HepG2 (cell line): ENCODE results near the gene ZC3H14. TPM values are rescaled to one million over a fixed set of nuclear protein-coding genes. Genes with fewer than 3 reads are reported as not detected.
A peak's percentile ranks its signal among the peaks of the same experiment; 100 is the strongest.

Experiments used
- AHDC1 ChIP-seq: sonication (generic); formaldehyde crosslinking; IDR thresholded peaks from 2 replicates; pipeline ENCODE4 v1.5.1; 2020; ENCODE audit warnings: mild to moderate bottlenecking, missing genetic modification reagents, borderline replicate concordance
- CEBPZ ChIP-seq: IDR thresholded peaks from 2 replicates; pipeline ENCODE4 v1.6.1; 2012; ENCODE audit warnings: low read length, improper control_type of control experiment
- ERF ChIP-seq: IDR thresholded peaks from 2 replicates; pipeline ENCODE4 v1.6.1; 2018; ENCODE audit warnings: missing biosample characterization, missing genetic modification reagents
- ETS1 ChIP-seq: sonication (generic); formaldehyde crosslinking; IDR thresholded peaks from 2 replicates; pipeline ENCODE4 v1.4.0; 2020; ENCODE audit warnings: missing genetic modification reagents
- HMG20B ChIP-seq: conservative IDR thresholded peaks from 2 replicates; pipeline ENCODE4 v1.6.1; 2016; ENCODE audit warnings: missing genetic modification reagents, missing compliant biosample characterization
- IRX3 ChIP-seq: sonication (generic); formaldehyde crosslinking; IDR thresholded peaks from 2 replicates; pipeline ENCODE4 v1.8.1; 2023; ENCODE audit warnings: mild to moderate bottlenecking, low read depth, missing genetic modification reagents, borderline replicate concordance
- JUN ChIP-seq: sonication (generic); formaldehyde crosslinking; IDR thresholded peaks from 2 replicates; pipeline ENCODE4 v1.4.0; 2020; ENCODE audit warnings: mild to moderate bottlenecking, missing genetic modification reagents
- MED13 ChIP-seq: sonication (generic); formaldehyde crosslinking; IDR thresholded peaks from 2 replicates; pipeline ENCODE4 v1.5.0; 2020; ENCODE audit warnings: missing genetic modification reagents
- NFIB ChIP-seq: sonication (generic); formaldehyde crosslinking; IDR thresholded peaks from 2 replicates; pipeline ENCODE4 v1.9.0; 2021; ENCODE audit warnings: missing genetic modification reagents, mild to moderate bottlenecking, borderline replicate concordance
- NFIC ChIP-seq: IDR thresholded peaks from 2 replicates; pipeline ENCODE4 v1.6.1; 2012; ENCODE audit warnings: mild to moderate bottlenecking, low read length, inconsistent platforms
- SAFB2 ChIP-seq: sonication (generic); formaldehyde crosslinking; IDR thresholded peaks from 2 replicates; pipeline ENCODE4 v1.5.1; 2020; ENCODE audit warnings: missing genetic modification reagents, low read depth, mild to moderate bottlenecking, borderline replicate concordance
- SOX13 ChIP-seq, 3 experiments: fragments of 450-650 bp in 1 of 3; sonication (generic) in 1 of 3; formaldehyde crosslinking in 1 of 3; IDR thresholded peaks in 2 of 3; conservative IDR thresholded peaks in 1 of 3; 2 replicates each; pipeline versions ENCODE4 v1.5.0 to v1.6.1; 2016 to 2020; ENCODE audit warnings: antibody characterized with exemption in 1 of 3, mild to moderate bottlenecking in 1 of 3, missing compliant biosample characterization in 1 of 3, missing genetic modification reagents in 1 of 3, moderate library complexity in 1 of 3
- TCF12 ChIP-seq, 2 experiments: fragments of 450-650 bp in 1 of 2; sonication (generic) in 1 of 2; formaldehyde crosslinking in 1 of 2; IDR thresholded peaks; 2 replicates each; pipeline versions ENCODE4 v1.6.1 to v1.8.0; 2017 to 2022; ENCODE audit warnings: antibody characterized with exemption in 1 of 2, mild to moderate bottlenecking in 1 of 2, missing genetic modification reagents in 1 of 2, moderate library complexity in 1 of 2
- ZBTB3 ChIP-seq: sonication (generic); formaldehyde crosslinking; IDR thresholded peaks from 2 replicates; pipeline ENCODE4 v1.4.0; 2020; ENCODE audit warnings: low read depth, mild to moderate bottlenecking, moderate library complexity, missing genetic modification reagents, borderline replicate concordance
- ZFAT ChIP-seq: sonication (generic); formaldehyde crosslinking; conservative IDR thresholded peaks from 2 replicates; pipeline ENCODE4 v1.8.1; 2023; ENCODE audit warnings: missing genetic modification reagents, inconsistent platforms
- ZNF180 ChIP-seq: sonication (generic); formaldehyde crosslinking; IDR thresholded peaks from 2 replicates; pipeline ENCODE4 v1.4.0; 2020; ENCODE audit warnings: low read depth, missing genetic modification reagents, borderline replicate concordance
- ZNF207 ChIP-seq: fragments of 450-650 bp; IDR thresholded peaks from 2 replicates; pipeline ENCODE4 v1.6.1; 2016; ENCODE audit warnings: antibody characterized with exemption, borderline replicate concordance
- ZNF564 ChIP-seq: sonication (generic); formaldehyde crosslinking; IDR thresholded peaks from 2 replicates; pipeline ENCODE4 v1.8.1; 2023; ENCODE audit warnings: mild to moderate bottlenecking, missing genetic modification reagents
- polyA plus RNA-seq, 8 experiments: library from polyadenylated mRNA; depleted of rRNA in 3 of 8; stranded (reverse) in 7 of 8; unstranded in 1 of 8; fragments of >200 nt; fragmentation: Illumina TruSeq in 4 of 8; extraction: Trizol in 4 of 8; gene quantifications; 2 replicates each; pipeline versions ENCODE4 v1.2.1 to v1.2.3, GENCODE V29; 2011 to 2016; ENCODE audit warnings: low read depth in 4 of 8, missing spikeins in 1 of 8, mixed read lengths in 1 of 8; ENCODE audit not compliant: insufficient read depth in 1 of 8
- total RNA-seq, 5 experiments: library from RNA; depleted of rRNA; stranded (reverse); fragments of >200 nt; fragmentation: Illumina TruSeq; extraction: Trizol; gene quantifications; 2 replicates each; pipeline ENCODE4 v1.2.3, GENCODE V29; 2016; ENCODE audit warnings: low read depth in 1 of 5

ZC3H14 gene
- total and polyA plus RNA-seq, 2 of the 13 experiments (the other 11 are each of a cell fraction or from before 2014, with no cell fraction given), result 65.1 to 67.5 TPM

DNA sequence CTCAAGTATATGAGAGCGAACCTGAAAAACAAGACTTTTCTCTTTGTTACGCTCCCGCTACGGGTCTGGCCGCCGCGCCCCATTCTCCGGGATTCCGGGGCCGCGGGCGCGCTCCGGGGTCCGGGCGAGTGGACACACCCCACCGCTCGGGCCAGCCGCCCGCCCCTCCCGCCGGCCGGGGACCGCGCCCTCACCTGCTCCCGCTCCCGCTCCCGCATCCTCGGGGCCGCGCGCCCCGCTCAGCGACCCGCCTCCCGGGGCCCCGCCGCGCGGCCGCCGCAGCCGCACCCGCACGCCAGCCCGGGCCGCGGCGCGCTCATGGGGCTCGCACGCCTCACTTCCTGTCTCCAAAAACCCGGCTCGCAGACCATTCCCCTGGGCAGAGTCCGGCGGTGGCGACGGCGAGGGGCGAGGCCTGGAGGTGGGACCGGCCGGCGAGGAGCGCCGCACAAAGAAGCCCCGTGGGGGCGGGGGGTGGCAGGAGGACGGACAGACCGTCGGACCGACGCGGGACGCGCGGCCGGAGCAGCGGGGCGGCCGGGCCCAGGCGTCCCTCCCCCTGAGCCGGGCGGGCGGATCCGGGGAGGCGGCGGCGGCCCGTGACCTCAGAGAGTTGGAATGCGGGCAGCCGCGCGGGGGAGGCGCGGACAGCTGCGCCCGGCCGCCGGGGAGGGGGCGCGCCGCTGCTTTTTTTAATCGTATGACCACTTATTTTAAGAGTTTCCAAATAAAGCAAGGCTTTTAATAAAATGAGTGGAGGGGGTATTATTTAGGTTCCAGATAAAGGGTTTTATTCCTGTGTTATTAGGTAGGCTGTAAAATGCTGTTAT, 8.2 kb upstream of the ZC3H14 start, which contains the start of gene PTPN21 (continued):
- TF ChIP-seq NFIB, result no peak
- TF ChIP-seq ERF, result no peak
- no peak for TF ChIP-seq TCF12 (IDR thresholded peaks at IDR 0.05)
- no peak for TF ChIP-seq TCF12 (CRISPR knock-in tag; IDR thresholded peaks at IDR 0.05)
- TF ChIP-seq ZNF180, result no peak
- TF ChIP-seq ZNF207, result no peak
- TF ChIP-seq NFIC, result no peak
- no peak for TF ChIP-seq HMG20B (CRISPR knock-in tag)
- TF ChIP-seq MED13 (CRISPR knock-in tag), result no peak
- no peak for TF ChIP-seq IRX3 (CRISPR knock-in tag)
- no peak for TF ChIP-seq CEBPZ
- TF ChIP-seq ZFAT, result no peak
- no peak for TF ChIP-seq ETS1 (CRISPR knock-in tag)
- TF ChIP-seq AHDC1 (CRISPR knock-in tag), result no peak
- TF ChIP-seq ZBTB3 (CRISPR knock-in tag), result no peak
- TF ChIP-seq JUN, result peak; percentile 89
- no peak for TF ChIP-seq SOX13 (IDR thresholded peaks at IDR 0.05)
- TF ChIP-seq SOX13 (CRISPR knock-in tag; conservative IDR thresholded peaks at IDR 0.05 in 1 of 2, IDR thresholded peaks at IDR 0.05 in 1 of 2), result no peak
- TF ChIP-seq ZNF564 (CRISPR knock-in tag), result no peak
- no peak for TF ChIP-seq SAFB2 (CRISPR knock-in tag)
